ENCODE measurements around the gene SMPX. TPM values are rescaled to one million over a fixed set of nuclear protein-coding genes. Genes with fewer than 3 reads are reported as not detected.

Gene SMPX
- total RNA-seq, 6 experiments from 2014 or later = not detected

- peaks cover 2% of the 10 kb centered on the region; the same call in 1 of the 2 replicates for H3K27me3 Mint-ChIP-seq (ENCODE audit: insufficient read depth)
Observed at GRCh38 chrX:21734175-21734574, 23.7 kb downstream of the SMPX start.

GRCh38 chrX:21733705-21734104 lies 24.2 kb downstream of the SMPX start:
- Mint-ChIP-seq H3K4me1 (ENCODE audit: low read depth) (no peaks in the 10 kb centered on the region), H3K9me3 (no peaks in the 10 kb centered on the region), H3K4me3 (no peak overlapping the region), H3K27ac (no peak overlapping the region), H3K36me3 (ENCODE audit: low read depth) (no peaks in the 10 kb centered on the region), H3K27me3 (ENCODE audit: insufficient read depth) (peaks cover 2% of the 10 kb centered on the region; the same call in 1 of the 2 replicates)
- DNase-seq = no peak
- TF ChIP-seq, protein P1, sequence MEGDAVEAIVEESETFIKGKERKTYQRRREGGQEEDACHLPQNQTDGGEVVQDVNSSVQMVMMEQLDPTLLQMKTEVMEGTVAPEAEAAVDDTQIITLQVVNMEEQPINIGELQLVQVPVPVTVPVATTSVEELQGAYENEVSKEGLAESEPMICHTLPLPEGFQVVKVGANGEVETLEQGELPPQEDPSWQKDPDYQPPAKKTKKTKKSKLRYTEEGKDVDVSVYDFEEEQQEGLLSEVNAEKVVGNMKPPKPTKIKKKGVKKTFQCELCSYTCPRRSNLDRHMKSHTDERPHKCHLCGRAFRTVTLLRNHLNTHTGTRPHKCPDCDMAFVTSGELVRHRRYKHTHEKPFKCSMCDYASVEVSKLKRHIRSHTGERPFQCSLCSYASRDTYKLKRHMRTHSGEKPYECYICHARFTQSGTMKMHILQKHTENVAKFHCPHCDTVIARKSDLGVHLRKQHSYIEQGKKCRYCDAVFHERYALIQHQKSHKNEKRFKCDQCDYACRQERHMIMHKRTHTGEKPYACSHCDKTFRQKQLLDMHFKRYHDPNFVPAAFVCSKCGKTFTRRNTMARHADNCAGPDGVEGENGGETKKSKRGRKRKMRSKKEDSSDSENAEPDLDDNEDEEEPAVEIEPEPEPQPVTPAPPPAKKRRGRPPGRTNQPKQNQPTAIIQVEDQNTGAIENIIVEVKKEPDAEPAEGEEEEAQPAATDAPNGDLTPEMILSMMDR (IDR thresholded peaks at IDR 0.05) = no peak

More at GRCh38 chrX:21734175-21734574, 23.7 kb downstream of the SMPX start:
- DNase-seq = no peak
- no peak overlapping the region for H3K27ac Mint-ChIP-seq
- H3K4me3 Mint-ChIP-seq = no peak overlapping the region
- no peaks in the 10 kb centered on the region for H3K9me3 Mint-ChIP-seq
- no peaks in the 10 kb centered on the region for H3K4me1 Mint-ChIP-seq (ENCODE audit: low read depth)
- TF ChIP-seq, protein P1 (IDR thresholded peaks at IDR 0.05) = no peak
- H3K36me3 Mint-ChIP-seq (ENCODE audit: low read depth) = no peaks in the 10 kb centered on the region

DNA sequence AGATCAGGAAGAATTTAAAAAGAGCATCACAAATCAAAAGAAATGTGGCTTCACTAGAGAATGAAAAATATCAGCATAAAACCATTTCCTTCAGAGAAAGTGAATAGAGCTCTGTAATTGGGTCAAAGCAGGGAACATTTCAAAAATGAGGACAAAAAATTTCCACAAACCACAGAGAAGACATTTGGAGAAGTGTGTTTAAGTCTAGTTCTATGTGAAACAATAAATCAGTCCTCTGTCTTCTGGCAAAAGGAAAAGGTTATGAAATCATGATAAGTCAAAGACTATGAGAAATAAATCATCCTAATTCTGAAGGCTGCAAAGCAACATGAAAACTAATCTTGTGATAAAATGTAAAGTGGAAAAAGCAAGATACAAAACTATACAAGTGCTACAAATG lies 27.9 kb downstream of the SMPX start:
- Mint-ChIP-seq H3K9me3 (no peaks in the 10 kb centered on the region), H3K4me3 (no peak overlapping the region), H3K4me1 (ENCODE audit: low read depth) (no peaks in the 10 kb centered on the region), H3K36me3 (ENCODE audit: low read depth) (no peaks in the 10 kb centered on the region), H3K27ac (no peak overlapping the region), H3K27me3 (ENCODE audit: insufficient read depth) (no peaks in the 10 kb centered on the region)
- TF ChIP-seq, protein P1 (IDR thresholded peaks at IDR 0.05) = no peak
- DNase-seq = no peak

- Mint-ChIP-seq H3K9me3 (no peaks in the 10 kb centered on the region), H3K4me3 (no peak overlapping the region), H3K27ac (no peak overlapping the region), H3K27me3 (ENCODE audit: insufficient read depth) (no peaks in the 10 kb centered on the region), H3K36me3 (ENCODE audit: low read depth) (no peaks in the 10 kb centered on the region), H3K4me1 (ENCODE audit: low read depth) (no peaks in the 10 kb centered on the region)
- no peak for DNase-seq
- TF ChIP-seq, protein P1 (IDR thresholded peaks at IDR 0.05) = no peak
Observed at GRCh38 chrX:21728276-21728968, 29.5 kb downstream of the SMPX start.

- TF ChIP-seq, protein P1 (IDR thresholded peaks at IDR 0.05) = no peak
- no peaks in the 10 kb centered on the region for H3K9me3 Mint-ChIP-seq
- H3K27ac Mint-ChIP-seq = no peak overlapping the region
- no peak overlapping the region for H3K4me3 Mint-ChIP-seq
- H3K4me1 Mint-ChIP-seq (ENCODE audit: low read depth) = no peaks in the 10 kb centered on the region
- H3K36me3 Mint-ChIP-seq (ENCODE audit: low read depth) = no peaks in the 10 kb centered on the region
- DNase-seq = no peak
- H3K27me3 Mint-ChIP-seq (ENCODE audit: insufficient read depth) = no peaks in the 10 kb centered on the region
Observed at GRCh38 chrX:21725916-21726315, 32.0 kb downstream of the SMPX start.

Measured in HFFc6 (cell line).